Measurements from ENCODE around the gene DGLUCY. TPM values are rescaled to one million over a fixed set of nuclear protein-coding genes. Genes with fewer than 3 reads are reported as not detected.

DGLUCY gene
- 59.2 TPM for total RNA-seq

- H3K27ac ChIP-seq, result peak within 1 kb of the TSS; percentile 79 to 84
- no peaks in the 10 kb centered on the region for H3K36me3 ChIP-seq
- peak; percentile 35 to 76 for DNase-seq (ENCODE audit: low spot score in 2 of 2)
- peaks cover 13 to 32% of the 10 kb centered on the region in 2 donors for H3K4me1 ChIP-seq
- no peak for TF ChIP-seq CTCF (IDR thresholded peaks at IDR 0.05)
- H3K4me3 ChIP-seq, result peak within 1 kb of the TSS; percentile 73 to 81
- intact Hi-C loops (cut with DNase I), result loop anchor here (2.0 kb wide), 1 partner anchor 53 kb away; the partner anchor contains the start of gene RPS6KA5
- no peaks in the 10 kb centered on the region for H3K27me3 ChIP-seq
- no peaks in the 10 kb centered on the region for H3K9me3 ChIP-seq
Observed at GRCh38 chr14:91113829-91114078, at the start of gene DGLUCY. Gene DGLUCY, plus strand, starts transcription at chr14:91114073. Its CDS starts 46,222 bp downstream, at chr14:91160295.

GRCh38 chr14:91065266-91065665 is 48.6 kb upstream of the DGLUCY start:
- Histone ChIP-seq H3K36me3 (no peaks in the 10 kb centered on the region), H3K27me3 (no peaks in the 10 kb centered on the region), H3K9me3 (peaks cover 0 to 1% of the 10 kb centered on the region in 2 donors), H3K27ac (no peak overlapping the region), H3K4me3 (no peak overlapping the region), H3K4me1 (peaks cover 0 to 3% of the 10 kb centered on the region in 2 donors)
- no peak for DNase-seq (ENCODE audit: low spot score in 2 of 2)
- intact Hi-C loops (cut with DNase I), result loop anchor here (10.0 kb wide), 2 partner anchors 680 to 810 kb away; partner anchors contain the start of gene PSMC1
- no peak for TF ChIP-seq CTCF (IDR thresholded peaks at IDR 0.05)

- H3K4me1 ChIP-seq, result no peaks in the 10 kb centered on the region
- DNase-seq (ENCODE audit: low spot score in 2 of 2), result no peak
- no peaks in the 10 kb centered on the region for H3K27me3 ChIP-seq
- H3K9me3 ChIP-seq, result peaks cover 0 to 6% of the 10 kb centered on the region in 2 donors
- intact Hi-C loops (cut with DNase I), result loop anchor here (10.0 kb wide), 2 partner anchors 682 to 812 kb away; partner anchors contain the start of gene PSMC1
- H3K36me3 ChIP-seq, result no peaks in the 10 kb centered on the region
- no peak overlapping the region for H3K4me3 ChIP-seq
- H3K27ac ChIP-seq, result no peak overlapping the region
- no peak for TF ChIP-seq CTCF (IDR thresholded peaks at IDR 0.05)
Observed at GRCh38 chr14:91067186-91067585, 46.7 kb upstream of the DGLUCY start.

GRCh38 chr14:91068642-91069041 is 45.2 kb upstream of the DGLUCY start:
- intact Hi-C loops (cut with DNase I), result loop anchor here (10.0 kb wide), 2 partner anchors 684 to 814 kb away; partner anchors contain the start of gene PSMC1
- no peak overlapping the region for H3K4me3 ChIP-seq
- no peaks in the 10 kb centered on the region for H3K27me3 ChIP-seq
- H3K27ac ChIP-seq, result no peak overlapping the region
- peaks cover 0 to 6% of the 10 kb centered on the region in 2 donors for H3K9me3 ChIP-seq
- TF ChIP-seq CTCF (IDR thresholded peaks at IDR 0.05), result no peak
- H3K36me3 ChIP-seq, result no peaks in the 10 kb centered on the region
- no peaks in the 10 kb centered on the region for H3K4me1 ChIP-seq
- no peak for DNase-seq (ENCODE audit: low spot score in 2 of 2)

GRCh38 chr14:91070572-91070971 is 43.3 kb upstream of the DGLUCY start:
- peaks cover 0 to 6% of the 10 kb centered on the region in 2 donors for H3K9me3 ChIP-seq
- no peak overlapping the region for H3K4me3 ChIP-seq
- H3K4me1 ChIP-seq, result no peaks in the 10 kb centered on the region
- H3K36me3 ChIP-seq, result no peaks in the 10 kb centered on the region
- H3K27ac ChIP-seq, result no peak overlapping the region
- no peaks in the 10 kb centered on the region for H3K27me3 ChIP-seq
- no peak for DNase-seq (ENCODE audit: low spot score in 2 of 2)
- no peak for TF ChIP-seq CTCF (IDR thresholded peaks at IDR 0.05)
- intact Hi-C loops (cut with DNase I), result no loop called here

- Histone ChIP-seq H3K27me3 (no peaks in the 10 kb centered on the region), H3K27ac (no peak overlapping the region), H3K4me1 (no peaks in the 10 kb centered on the region), H3K36me3 (no peaks in the 10 kb centered on the region), H3K4me3 (no peak overlapping the region), H3K9me3 (peaks cover 0 to 2% of the 10 kb centered on the region in 2 donors)
- DNase-seq (ENCODE audit: low spot score in 2 of 2), result no peak
- intact Hi-C loops (cut with DNase I), result no loop called here
- TF ChIP-seq CTCF (IDR thresholded peaks at IDR 0.05), result no peak
Observed at GRCh38 chr14:91075553-91075952, 38.3 kb upstream of the DGLUCY start.

Measured in ascending aorta (tissue), 2 donors.